Chondrocyte (in vitro differentiated cells): ENCODE measurements around the gene GLDN. TPM values are rescaled to one million over a fixed set of nuclear protein-coding genes. Genes with fewer than 3 reads are reported as not detected.

Source experiments
- DNase-seq: peaks from one replicate; pipeline ENCODE4 v3.0.0; 2021; ENCODE audit warnings: mixed read lengths, low spot score
- H3K27ac Mint-ChIP-seq: one replicate; pipeline ENCODE4 v1.8.0; 2021; ENCODE audit warnings: mild to moderate bottlenecking, moderate library complexity, mixed read lengths; ENCODE audit not compliant: unreplicated experiment
- H3K27me3 Mint-ChIP-seq: 2 replicates; pipeline ENCODE4 v1.8.0; 2021; ENCODE audit warnings: low read depth, mixed read lengths
- H3K36me3 Mint-ChIP-seq: 2 replicates; pipeline ENCODE4 v1.8.0; 2021; ENCODE audit warnings: low read depth, mixed read lengths
- H3K4me1 Mint-ChIP-seq: 2 replicates; pipeline ENCODE4 v1.8.0; 2021; ENCODE audit warnings: low read depth, mild to moderate bottlenecking, mixed read lengths
- H3K4me3 Mint-ChIP-seq: one replicate; pipeline ENCODE4 v1.8.0; 2021; ENCODE audit warnings: mild to moderate bottlenecking, moderate library complexity, mixed read lengths; ENCODE audit not compliant: unreplicated experiment
- H3K9me3 Mint-ChIP-seq: 2 replicates; pipeline ENCODE4 v1.8.0; 2021; ENCODE audit warnings: low read depth, mixed read lengths
- total RNA-seq: library from RNA; stranded (reverse); gene quantifications from 3 replicates; pipeline ENCODE4 v1.2.1, GENCODE V29; 2021
- TF ChIP-seq, protein P1 (sequence below): fragments of 200-600 bp; sonication (generic); IDR thresholded peaks from 2 replicates; pipeline ENCODE4 v1.5.0; 2021; ENCODE audit warnings: antibody characterized with exemption, mild to moderate bottlenecking, moderate library complexity

Gene GLDN
- total RNA-seq, 1 donor from 2014 or later = 0.35 TPM

GRCh38 chr15:51318382-51319150 lies 22.9 kb upstream of the GLDN start:
- H3K9me3 Mint-ChIP-seq = no peaks in the 10 kb centered on the region

DNA sequence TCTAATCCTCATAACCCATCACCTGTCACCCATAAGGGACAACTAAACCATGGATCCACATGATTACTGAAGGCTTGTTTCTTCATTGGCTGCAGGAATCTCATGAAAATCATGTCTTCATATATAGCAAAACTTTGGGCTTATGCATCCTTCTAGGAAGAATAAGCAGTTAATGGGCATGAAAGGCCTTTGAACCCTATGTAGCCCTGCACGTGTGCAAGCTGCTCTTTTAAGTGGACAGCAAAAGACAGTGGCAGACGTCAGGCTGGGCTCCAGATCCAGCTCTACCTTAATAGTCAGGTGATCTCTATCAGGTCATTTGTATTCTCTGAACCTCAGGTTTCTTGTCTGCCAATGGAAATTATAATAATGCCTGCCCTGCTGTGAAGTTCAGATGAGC lies 21.9 kb upstream of the GLDN start:
- Mint-ChIP-seq H3K36me3 (no peaks in the 10 kb centered on the region), H3K27ac (no peak overlapping the region), H3K4me3 (no peak overlapping the region), H3K9me3 (no peaks in the 10 kb centered on the region), H3K4me1 (no peaks in the 10 kb centered on the region), H3K27me3 (peaks cover 5% of the 10 kb centered on the region)
- DNase-seq = no peak
- TF ChIP-seq, protein P1, sequence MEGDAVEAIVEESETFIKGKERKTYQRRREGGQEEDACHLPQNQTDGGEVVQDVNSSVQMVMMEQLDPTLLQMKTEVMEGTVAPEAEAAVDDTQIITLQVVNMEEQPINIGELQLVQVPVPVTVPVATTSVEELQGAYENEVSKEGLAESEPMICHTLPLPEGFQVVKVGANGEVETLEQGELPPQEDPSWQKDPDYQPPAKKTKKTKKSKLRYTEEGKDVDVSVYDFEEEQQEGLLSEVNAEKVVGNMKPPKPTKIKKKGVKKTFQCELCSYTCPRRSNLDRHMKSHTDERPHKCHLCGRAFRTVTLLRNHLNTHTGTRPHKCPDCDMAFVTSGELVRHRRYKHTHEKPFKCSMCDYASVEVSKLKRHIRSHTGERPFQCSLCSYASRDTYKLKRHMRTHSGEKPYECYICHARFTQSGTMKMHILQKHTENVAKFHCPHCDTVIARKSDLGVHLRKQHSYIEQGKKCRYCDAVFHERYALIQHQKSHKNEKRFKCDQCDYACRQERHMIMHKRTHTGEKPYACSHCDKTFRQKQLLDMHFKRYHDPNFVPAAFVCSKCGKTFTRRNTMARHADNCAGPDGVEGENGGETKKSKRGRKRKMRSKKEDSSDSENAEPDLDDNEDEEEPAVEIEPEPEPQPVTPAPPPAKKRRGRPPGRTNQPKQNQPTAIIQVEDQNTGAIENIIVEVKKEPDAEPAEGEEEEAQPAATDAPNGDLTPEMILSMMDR = no peak

More at GRCh38 chr15:51318382-51319150, 22.9 kb upstream of the GLDN start:
- H3K27me3 Mint-ChIP-seq = peaks cover 2% of the 10 kb centered on the region
- H3K4me1 Mint-ChIP-seq = no peaks in the 10 kb centered on the region
- no peak overlapping the region for H3K27ac Mint-ChIP-seq
- TF ChIP-seq, protein P1 = no peak
- no peak overlapping the region for H3K4me3 Mint-ChIP-seq
- DNase-seq = no peak
- H3K36me3 Mint-ChIP-seq = no peaks in the 10 kb centered on the region

- DNase-seq = no peak
- TF ChIP-seq, protein P1 = no peak
- Mint-ChIP-seq H3K4me3 (no peak overlapping the region), H3K27me3 (peaks cover 5% of the 10 kb centered on the region), H3K9me3 (no peaks in the 10 kb centered on the region), H3K36me3 (no peaks in the 10 kb centered on the region), H3K27ac (no peak overlapping the region), H3K4me1 (no peaks in the 10 kb centered on the region)
These were observed 20.6 kb upstream of the GLDN start for GRCh38 chr15:51320843-51321242.

DNA sequence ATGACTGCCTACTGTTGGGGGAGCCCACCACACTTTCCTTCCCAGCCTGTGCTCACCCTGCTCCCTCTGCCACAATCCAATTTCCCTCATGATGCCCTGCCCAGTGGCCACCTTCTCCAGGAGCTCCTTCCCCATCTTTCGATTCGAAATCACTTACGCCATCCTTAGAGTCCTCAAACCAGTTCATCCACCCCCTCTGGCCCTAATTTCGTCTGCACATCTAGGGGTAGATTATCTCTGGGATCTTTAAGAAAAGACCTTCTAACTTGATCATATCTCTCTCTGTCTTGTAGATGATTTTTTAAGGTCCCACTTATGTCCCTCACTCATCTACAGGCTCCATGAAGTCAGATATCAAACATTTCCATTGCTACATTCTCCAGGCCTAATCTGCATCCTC lies 20.1 kb upstream of the GLDN start:
- no peak overlapping the region for H3K27ac Mint-ChIP-seq
- no peaks in the 10 kb centered on the region for H3K9me3 Mint-ChIP-seq
- H3K4me3 Mint-ChIP-seq = no peak overlapping the region
- no peak for DNase-seq
- H3K27me3 Mint-ChIP-seq = peaks cover 5% of the 10 kb centered on the region
- H3K4me1 Mint-ChIP-seq = no peaks in the 10 kb centered on the region
- TF ChIP-seq, protein P1 = no peak
- no peaks in the 10 kb centered on the region for H3K36me3 Mint-ChIP-seq

- Mint-ChIP-seq H3K4me1 (no peaks in the 10 kb centered on the region), H3K9me3 (no peaks in the 10 kb centered on the region), H3K36me3 (no peaks in the 10 kb centered on the region), H3K27ac (no peak overlapping the region), H3K4me3 (no peak overlapping the region), H3K27me3 (peaks cover 7% of the 10 kb centered on the region)
- DNase-seq = no peak
- TF ChIP-seq, protein P1 = no peak
These were observed 18.7 kb upstream of the GLDN start for GRCh38 chr15:51322621-51323296.
